Neural cell (in vitro differentiated cells): ENCODE measurements around the gene VEGFB. TPM values are rescaled to one million over a fixed set of nuclear protein-coding genes. Genes with fewer than 3 reads are reported as not detected.

ENCODE experiments used
- H2AFZ ChIP-seq: fragments of 200-600, 300-800 bp; sonication (generic), shearing (Covaris generic); 2 replicates; pipeline ENCODE4 v1.6.0; 2014; ENCODE audit warnings: low read depth, mild to moderate bottlenecking, antibody characterized with exemption, low read length, moderate library complexity
- H3F3A ChIP-seq: fragments of 200-600 bp; shearing (Covaris generic); 2 replicates; pipeline ENCODE4 v1.6.1; 2016; ENCODE audit warnings: mild to moderate bottlenecking, moderate library complexity, mixed read lengths, antibody characterized with exemption, low read length; ENCODE audit not compliant: insufficient read depth, poor library complexity, severe bottlenecking
- H3K27ac ChIP-seq: fragments of 200-600, 300-800 bp; sonication (generic), shearing (Covaris generic); 2 replicates; pipeline ENCODE4 v1.5.1; 2014; ENCODE audit warnings: mild to moderate bottlenecking, low read length, moderate library complexity
- H3K27me3 ChIP-seq: fragments of 300-800, 200-600 bp; sonication (generic), shearing (Covaris generic); 2 replicates; pipeline ENCODE4 v1.6.0; 2014; ENCODE audit warnings: mild to moderate bottlenecking, low read depth, low read length, moderate library complexity; ENCODE audit not compliant: insufficient read depth
- H3K36me3 ChIP-seq: fragments of 300-800, 200-600 bp; sonication (generic), shearing (Covaris generic); 2 replicates; pipeline ENCODE4 v1.5.1; 2014; ENCODE audit warnings: mild to moderate bottlenecking, antibody characterized with exemption, low read length, moderate library complexity; ENCODE audit not compliant: insufficient read depth
- H3K4me2 ChIP-seq: fragments of 300-800, 200-600 bp; sonication (generic), shearing (Covaris generic); 2 replicates; pipeline ENCODE4 v1.6.0; 2014; ENCODE audit warnings: mild to moderate bottlenecking, low read length
- H3K4me3 ChIP-seq: fragments of 300-800, 200-600 bp; sonication (generic), shearing (Covaris generic); 2 replicates; pipeline ENCODE4 v1.5.1; 2014; ENCODE audit warnings: mild to moderate bottlenecking, low read length, moderate library complexity
- H3K79me2 ChIP-seq: fragments of 200-600 bp; shearing (Covaris generic); replicated peaks from 2 replicates; pipeline ENCODE4 v1.6.0; 2014; ENCODE audit warnings: mild to moderate bottlenecking, low read length, moderate library complexity; ENCODE audit not compliant: insufficient read depth
- H3K9ac ChIP-seq: fragments of 300-800, 200-600 bp; sonication (generic), shearing (Covaris generic); 2 replicates; pipeline ENCODE4 v1.6.1; 2016; ENCODE audit warnings: mild to moderate bottlenecking, low read length, mixed read lengths
- H3K9me2 ChIP-seq: fragments of 200-600 bp; shearing (Covaris generic); 2 replicates; pipeline ENCODE4 v1.6.1; 2016; ENCODE audit warnings: mild to moderate bottlenecking, low read length, mixed read lengths; ENCODE audit not compliant: insufficient read depth
- H3K9me3 ChIP-seq: fragments of 200-600, 300-800 bp; sonication (generic), shearing (Covaris generic); 2 replicates; pipeline ENCODE4 v1.6.1; 2016; ENCODE audit warnings: mild to moderate bottlenecking, mixed run types, low read length, moderate library complexity, mixed read lengths
- H4K20me1 ChIP-seq: fragments of 200-600 bp; shearing (Covaris generic); 2 replicates; pipeline ENCODE4 v1.6.1; 2016; ENCODE audit warnings: mild to moderate bottlenecking, mixed run types; ENCODE audit not compliant: insufficient read depth
- EP300 ChIP-seq: fragments of 450-650 bp; conservative IDR thresholded peaks from 2 replicates; pipeline ENCODE4 v1.6.1; 2014; ENCODE audit warnings: antibody characterized with exemption, mild to moderate bottlenecking, moderate library complexity; ENCODE audit not compliant: poor library complexity, severe bottlenecking
- EZH2 ChIP-seq: fragments of 200-600, 300-800 bp; shearing (Covaris generic), sonication (generic); IDR thresholded peaks from 2 replicates; pipeline ENCODE4 v1.6.1; 2014; ENCODE audit warnings: antibody characterized with exemption, low read length, borderline replicate concordance, mild to moderate bottlenecking; ENCODE audit not compliant: insufficient read depth, poor library complexity, severe bottlenecking
- MXI1 ChIP-seq: fragments of 450-650 bp; conservative IDR thresholded peaks from 2 replicates; pipeline ENCODE4 v1.6.1; 2014; ENCODE audit warnings: antibody characterized with exemption, mild to moderate bottlenecking; ENCODE audit not compliant: poor library complexity, severe bottlenecking
- POLR2AphosphoS5 ChIP-seq: IDR thresholded peaks from 2 replicates; pipeline ENCODE4 v1.6.1; 2012
- RAD21 ChIP-seq: fragments of 450-650 bp; conservative IDR thresholded peaks from 2 replicates; pipeline ENCODE4 v1.6.1; 2014; ENCODE audit warnings: antibody characterized with exemption, mild to moderate bottlenecking, moderate library complexity
- SMC3 ChIP-seq: fragments of 450-650 bp; conservative IDR thresholded peaks from 2 replicates; pipeline ENCODE4 v1.6.1; 2014; ENCODE audit warnings: antibody characterized with exemption, mild to moderate bottlenecking, moderate library complexity; ENCODE audit not compliant: poor library complexity
- TAF1 ChIP-seq: IDR thresholded peaks from 2 replicates; pipeline ENCODE4 v1.6.1; 2012; ENCODE audit warnings: low read depth
- polyA plus RNA-seq: library from polyadenylated mRNA; depleted of rRNA; stranded (reverse); fragments of >200 nt; gene quantifications from 2 replicates; pipeline ENCODE4 v1.2.3, GENCODE V29; 2014
- TF ChIP-seq, protein P1 (sequence below): IDR thresholded peaks from 2 replicates; pipeline ENCODE4 v1.6.1; 2012; ENCODE audit warnings: borderline replicate concordance
- TF ChIP-seq, protein P2 (sequence below): fragments of 450-650 bp; IDR thresholded peaks from 2 replicates; pipeline ENCODE4 v1.5.1; 2014; ENCODE audit warnings: antibody characterized with exemption, mild to moderate bottlenecking, moderate library complexity; ENCODE audit not compliant: poor library complexity, severe bottlenecking

VEGFB gene
- polyA plus RNA-seq, 1 donor from 2014 or later: 4.8 TPM

DNA sequence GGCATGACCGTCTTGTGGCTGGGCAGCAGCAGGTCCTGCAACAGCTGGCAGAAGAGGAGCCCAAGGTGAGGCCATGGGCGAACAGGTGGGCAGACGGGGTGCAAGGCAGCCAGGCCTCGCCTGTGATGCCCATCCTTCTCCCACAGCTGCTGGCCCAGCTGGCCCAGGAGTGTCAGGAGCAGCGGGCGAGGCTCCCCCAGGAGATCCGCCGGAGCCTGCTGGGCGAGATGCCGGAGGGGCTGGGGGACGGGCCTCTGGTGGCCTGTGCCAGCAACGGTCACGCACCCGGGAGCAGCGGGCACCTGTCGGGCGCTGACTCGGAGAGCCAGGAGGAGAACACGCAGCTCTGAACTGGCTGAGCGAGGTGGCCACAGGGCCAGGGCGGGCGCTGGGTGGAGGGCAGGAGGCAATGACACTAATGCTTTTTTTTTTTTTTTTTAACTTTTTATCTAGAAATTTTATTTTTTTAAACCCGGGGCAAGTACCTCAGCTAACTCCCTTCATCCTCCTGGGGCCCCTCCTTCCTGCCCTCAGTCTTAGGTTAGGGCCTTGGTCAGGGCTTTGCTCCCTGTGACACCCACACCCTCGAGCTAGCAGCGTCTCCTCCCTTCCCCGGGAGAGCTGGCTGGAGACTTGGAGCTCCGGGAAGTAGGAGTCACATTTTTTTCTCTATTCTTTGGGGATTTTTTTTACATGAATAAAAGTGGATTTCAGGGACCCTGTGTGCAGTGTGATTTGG, 33.0 kb downstream of the VEGFB start:
- H3K27ac ChIP-seq: no peak overlapping the region
- peaks cover 6% of the 10 kb centered on the region for H3F3A ChIP-seq
- no peak overlapping the region for H3K4me3 ChIP-seq
- no peak overlapping the region for H3K9ac ChIP-seq
- H3K4me2 ChIP-seq: no peak overlapping the region
- no peaks in the 10 kb centered on the region for H4K20me1 ChIP-seq
- no peaks in the 10 kb centered on the region for H3K79me2 ChIP-seq
- no peaks in the 10 kb centered on the region for H3K9me3 ChIP-seq
- H3K27me3 ChIP-seq: no peaks in the 10 kb centered on the region
- no peaks in the 10 kb centered on the region for H3K36me3 ChIP-seq
- H3K9me2 ChIP-seq: no peaks in the 10 kb centered on the region
- TF ChIP-seq, protein P1, sequence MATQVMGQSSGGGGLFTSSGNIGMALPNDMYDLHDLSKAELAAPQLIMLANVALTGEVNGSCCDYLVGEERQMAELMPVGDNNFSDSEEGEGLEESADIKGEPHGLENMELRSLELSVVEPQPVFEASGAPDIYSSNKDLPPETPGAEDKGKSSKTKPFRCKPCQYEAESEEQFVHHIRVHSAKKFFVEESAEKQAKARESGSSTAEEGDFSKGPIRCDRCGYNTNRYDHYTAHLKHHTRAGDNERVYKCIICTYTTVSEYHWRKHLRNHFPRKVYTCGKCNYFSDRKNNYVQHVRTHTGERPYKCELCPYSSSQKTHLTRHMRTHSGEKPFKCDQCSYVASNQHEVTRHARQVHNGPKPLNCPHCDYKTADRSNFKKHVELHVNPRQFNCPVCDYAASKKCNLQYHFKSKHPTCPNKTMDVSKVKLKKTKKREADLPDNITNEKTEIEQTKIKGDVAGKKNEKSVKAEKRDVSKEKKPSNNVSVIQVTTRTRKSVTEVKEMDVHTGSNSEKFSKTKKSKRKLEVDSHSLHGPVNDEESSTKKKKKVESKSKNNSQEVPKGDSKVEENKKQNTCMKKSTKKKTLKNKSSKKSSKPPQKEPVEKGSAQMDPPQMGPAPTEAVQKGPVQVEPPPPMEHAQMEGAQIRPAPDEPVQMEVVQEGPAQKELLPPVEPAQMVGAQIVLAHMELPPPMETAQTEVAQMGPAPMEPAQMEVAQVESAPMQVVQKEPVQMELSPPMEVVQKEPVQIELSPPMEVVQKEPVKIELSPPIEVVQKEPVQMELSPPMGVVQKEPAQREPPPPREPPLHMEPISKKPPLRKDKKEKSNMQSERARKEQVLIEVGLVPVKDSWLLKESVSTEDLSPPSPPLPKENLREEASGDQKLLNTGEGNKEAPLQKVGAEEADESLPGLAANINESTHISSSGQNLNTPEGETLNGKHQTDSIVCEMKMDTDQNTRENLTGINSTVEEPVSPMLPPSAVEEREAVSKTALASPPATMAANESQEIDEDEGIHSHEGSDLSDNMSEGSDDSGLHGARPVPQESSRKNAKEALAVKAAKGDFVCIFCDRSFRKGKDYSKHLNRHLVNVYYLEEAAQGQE: no peak
- TF ChIP-seq, protein P2, sequence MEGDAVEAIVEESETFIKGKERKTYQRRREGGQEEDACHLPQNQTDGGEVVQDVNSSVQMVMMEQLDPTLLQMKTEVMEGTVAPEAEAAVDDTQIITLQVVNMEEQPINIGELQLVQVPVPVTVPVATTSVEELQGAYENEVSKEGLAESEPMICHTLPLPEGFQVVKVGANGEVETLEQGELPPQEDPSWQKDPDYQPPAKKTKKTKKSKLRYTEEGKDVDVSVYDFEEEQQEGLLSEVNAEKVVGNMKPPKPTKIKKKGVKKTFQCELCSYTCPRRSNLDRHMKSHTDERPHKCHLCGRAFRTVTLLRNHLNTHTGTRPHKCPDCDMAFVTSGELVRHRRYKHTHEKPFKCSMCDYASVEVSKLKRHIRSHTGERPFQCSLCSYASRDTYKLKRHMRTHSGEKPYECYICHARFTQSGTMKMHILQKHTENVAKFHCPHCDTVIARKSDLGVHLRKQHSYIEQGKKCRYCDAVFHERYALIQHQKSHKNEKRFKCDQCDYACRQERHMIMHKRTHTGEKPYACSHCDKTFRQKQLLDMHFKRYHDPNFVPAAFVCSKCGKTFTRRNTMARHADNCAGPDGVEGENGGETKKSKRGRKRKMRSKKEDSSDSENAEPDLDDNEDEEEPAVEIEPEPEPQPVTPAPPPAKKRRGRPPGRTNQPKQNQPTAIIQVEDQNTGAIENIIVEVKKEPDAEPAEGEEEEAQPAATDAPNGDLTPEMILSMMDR: no peak
- TF ChIP-seq EP300 (no peak), EZH2 (no peak), MXI1 (no peak), TAF1 (no peak), RAD21 (no peak), POLR2AphosphoS5 (no peak), SMC3 (no peak)
- H2AFZ ChIP-seq: no peak overlapping the region

DNA sequence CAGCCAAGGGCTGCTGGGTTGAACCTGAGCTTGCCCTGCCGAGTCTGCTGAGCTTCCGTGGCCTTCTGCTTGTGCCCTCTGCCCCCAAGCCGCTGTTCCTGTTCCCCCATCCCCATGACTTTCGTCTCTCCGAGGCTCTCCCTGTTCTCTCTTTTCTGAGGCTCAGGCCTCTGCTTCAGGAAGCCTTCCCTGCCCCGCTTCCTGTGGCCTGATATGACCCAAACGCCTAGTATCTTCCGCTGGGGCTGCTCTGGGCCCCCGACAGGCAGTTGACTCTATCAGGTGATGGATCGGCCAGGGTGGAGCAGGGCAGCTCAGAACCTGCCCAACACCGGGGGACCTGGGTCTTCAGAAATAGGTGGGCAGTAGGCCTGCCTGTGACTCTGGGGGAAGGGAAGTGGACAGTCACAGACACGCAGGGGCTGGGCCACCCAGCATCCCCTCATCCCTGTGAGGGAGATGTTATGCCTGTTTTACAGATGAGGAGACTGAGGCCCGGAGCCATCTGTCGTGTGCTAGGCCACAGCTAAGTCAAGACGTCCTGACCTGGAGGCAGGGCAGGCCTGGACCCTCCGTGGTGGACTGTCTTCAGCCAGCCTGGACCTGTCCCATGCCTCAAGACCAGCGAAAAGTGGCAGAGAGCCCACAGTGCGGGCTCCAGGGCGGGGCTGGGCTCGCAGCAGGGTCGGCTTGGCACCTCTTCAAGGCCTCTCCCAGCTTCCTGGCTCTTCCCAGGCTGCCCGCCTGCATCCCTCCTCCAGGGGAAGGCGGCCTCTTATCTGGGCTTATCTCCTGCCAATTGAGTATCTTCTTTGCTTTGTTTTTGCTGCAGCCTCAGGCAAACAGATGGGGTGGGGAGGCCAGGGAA, 33.9 kb downstream of the VEGFB start:
- Histone ChIP-seq H4K20me1 (no peaks in the 10 kb centered on the region), H3K4me3 (peak overlapping the region; percentile 96), H2AFZ (no peak overlapping the region), H3F3A (peaks cover 6% of the 10 kb centered on the region), H3K9me3 (no peaks in the 10 kb centered on the region), H3K36me3 (no peaks in the 10 kb centered on the region), H3K4me2 (peak overlapping the region; percentile 89), H3K27ac (peak overlapping the region; percentile 87), H3K9ac (peak overlapping the region; percentile 87), H3K9me2 (no peaks in the 10 kb centered on the region), H3K27me3 (no peaks in the 10 kb centered on the region), H3K79me2 (no peaks in the 10 kb centered on the region)
- no peak for TF ChIP-seq RAD21
- no peak for TF ChIP-seq SMC3
- TF ChIP-seq, protein P1: no peak
- no peak for TF ChIP-seq EZH2
- TF ChIP-seq, protein P2: no peak
- no peak for TF ChIP-seq TAF1
- TF ChIP-seq MXI1: no peak
- no peak for TF ChIP-seq POLR2AphosphoS5
- TF ChIP-seq EP300: no peak
